ENCODE data around the gene FBXL17. TPM values are rescaled to one million over a fixed set of nuclear protein-coding genes. Genes with fewer than 3 reads are reported as not detected.

Gene FBXL17
- total and polyA plus RNA-seq, 9 of the 15 experiments (the other 6 are each of a cell fraction or from before 2014, with no cell fraction given) = 0.32 to 5.4 (median 1.8) TPM

DNA sequence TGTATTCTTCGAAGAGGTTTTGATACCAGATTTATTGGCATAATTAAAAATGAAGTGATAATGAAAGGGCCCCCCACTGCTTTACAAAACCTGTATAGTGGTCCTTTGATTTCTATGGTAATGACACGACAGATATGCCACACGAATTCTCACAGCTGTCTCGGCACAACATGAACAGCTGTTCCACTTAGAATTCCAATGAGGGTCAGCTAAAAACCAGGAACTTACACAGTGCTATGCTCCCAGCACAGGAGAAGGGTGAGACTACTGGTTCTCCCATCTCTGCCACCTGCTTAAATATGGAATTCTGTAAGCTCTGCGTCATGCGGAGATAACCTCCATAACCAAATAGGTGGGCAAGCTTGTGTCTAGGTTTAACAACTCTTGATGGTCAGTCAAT lies 528.2 kb downstream of the FBXL17 start:
- ATAC-seq = no peak
- no TSS peak for BruUV-seq (replicated peaks)
- TF ChIP-seq ETV1 (tag; conservative IDR thresholded peaks at IDR 0.05; ENCODE audit: low read depth) (no peak), HNRNPH1 (optimal IDR thresholded peaks at IDR 0.05; ENCODE audit: low read depth, low read length) (no peak), STAT5B (CRISPR knock-in tag; IDR thresholded peaks at IDR 0.05) (no peak), TSC22D4 (tag; IDR thresholded peaks at IDR 0.05) (no peak), SIX5 (IDR thresholded peaks at IDR 0.05; ENCODE audit: borderline replicate concordance in 1 of 2, insufficient read depth in 1 of 2, low read depth in 1 of 2, low read length in 2 of 2) (no peak), ZKSCAN1 (IDR thresholded peaks at IDR 0.05; ENCODE audit: low read depth, low read length) (no peak), TAF9B (IDR thresholded peaks at IDR 0.05; ENCODE audit: partially characterized antibody) (no peak), CEBPG (CRISPR knock-in tag; IDR thresholded peaks at IDR 0.05) (no peak), CEBPG (tag; conservative IDR thresholded peaks at IDR 0.05 in 1 of 2, IDR thresholded peaks at IDR 0.05 in 1 of 2) (no peak), HDAC1 (IDR thresholded peaks at IDR 0.05) (no peak), SIN3B (IDR thresholded peaks at IDR 0.05; ENCODE audit: low read depth) (no peak), RCOR1 (IDR thresholded peaks at IDR 0.05; ENCODE audit: borderline replicate concordance in 1 of 2, low read depth in 2 of 2, low read length in 2 of 2) (no peak), RBFOX2 (IDR thresholded peaks at IDR 0.05; ENCODE audit: low read depth, low read length) (no peak), CBX5 (IDR thresholded peaks at IDR 0.05; ENCODE audit: borderline replicate concordance, low read depth) (no peak)
- TF ChIP-seq, protein P1, sequence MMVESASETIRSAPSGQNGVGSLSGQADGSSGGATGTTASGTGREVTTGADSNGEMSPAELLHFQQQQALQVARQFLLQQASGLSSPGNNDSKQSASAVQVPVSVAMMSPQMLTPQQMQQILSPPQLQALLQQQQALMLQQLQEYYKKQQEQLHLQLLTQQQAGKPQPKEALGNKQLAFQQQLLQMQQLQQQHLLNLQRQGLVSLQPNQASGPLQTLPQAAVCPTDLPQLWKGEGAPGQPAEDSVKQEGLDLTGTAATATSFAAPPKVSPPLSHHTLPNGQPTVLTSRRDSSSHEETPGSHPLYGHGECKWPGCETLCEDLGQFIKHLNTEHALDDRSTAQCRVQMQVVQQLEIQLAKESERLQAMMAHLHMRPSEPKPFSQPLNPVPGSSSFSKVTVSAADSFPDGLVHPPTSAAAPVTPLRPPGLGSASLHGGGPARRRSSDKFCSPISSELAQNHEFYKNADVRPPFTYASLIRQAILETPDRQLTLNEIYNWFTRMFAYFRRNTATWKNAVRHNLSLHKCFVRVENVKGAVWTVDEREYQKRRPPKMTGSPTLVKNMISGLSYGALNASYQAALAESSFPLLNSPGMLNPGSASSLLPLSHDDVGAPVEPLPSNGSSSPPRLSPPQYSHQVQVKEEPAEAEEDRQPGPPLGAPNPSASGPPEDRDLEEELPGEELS (CRISPR knock-in tag; IDR thresholded peaks at IDR 0.05; ENCODE audit: borderline replicate concordance) = no peak
- Histone ChIP-seq H3K79me2 (ENCODE audit: control insufficient read depth, insufficient read depth, low read length) (no peaks in the 10 kb centered on the region), H3K9ac (ENCODE audit: insufficient read depth in 1 of 2, low read depth in 2 of 2, low read length in 2 of 2) (no peak overlapping the region), H3K4me3 (no peak overlapping the region), H3K4me1 (replicated peaks in 1 of 2; ENCODE audit: control insufficient read depth in 2 of 2, insufficient read depth in 2 of 2, low read length in 2 of 2) (no peaks in the 10 kb centered on the region), H3K27me3 (ENCODE audit: control insufficient read depth in 2 of 2, insufficient read depth in 2 of 2, low read length in 2 of 2) (no peaks in the 10 kb centered on the region), H3K4me2 (ENCODE audit: insufficient read depth, low read length) (no peak overlapping the region), H3K9me3 (replicated peaks; ENCODE audit: control insufficient read depth, insufficient read depth, low read depth, low read length) (no peaks in the 10 kb centered on the region; the same call in 1 of the 2 replicates), H3K27ac (ENCODE audit: extremely low read depth, low read depth, low read length) (no peak overlapping the region), H4K20me1 (replicated peaks; ENCODE audit: control insufficient read depth, insufficient read depth, low read length) (no peaks in the 10 kb centered on the region), H3K9me1 (ENCODE audit: control insufficient read depth, insufficient read depth, low read length) (no peaks in the 10 kb centered on the region), H2AFZ (ENCODE audit: low read depth, low read length) (no peak overlapping the region), H3K36me3 (ENCODE audit: control insufficient read depth, insufficient read depth, low read length) (no peaks in the 10 kb centered on the region)
- 0% methylated on average over 6 of the region's 6 CpGs for WGBS (ENCODE audit: insufficient coverage, low coverage, missing lambda C conversion rate)
- no peak for DNase-seq (ENCODE audit: extremely low read depth in 1 of 4, low spot score in 3 of 4)
- CTCF ChIA-PET (ENCODE audit: low intra/inter-chr PET ratio) = no interaction called here
- FAIRE-seq = no peak
- in situ Hi-C loops (cut with MboI) (no loop called here), intact Hi-C loops (cut with micrococcal nuclease) (no loop called here)
- POLR2A ChIA-PET = interaction anchor here (0.6 kb wide), 1 partner anchor 23 kb away, joined by 3 read pairs; no protein-coding TSS in a partner anchor

Data from K562 (cell line).